ENCODE results near the gene TOP1. TPM values are rescaled to one million over a fixed set of nuclear protein-coding genes. Genes with fewer than 3 reads are reported as not detected.

TOP1 gene
- total RNA-seq, 1 experiment from 2014 or later, result 125 TPM

GRCh38 chr20:41169162-41169690 lies 140.6 kb downstream of the TOP1 start:
- POLR2A ChIA-PET (ENCODE audit: low non-redundant PET), result no interaction called here
- H3K36me3 ChIP-seq (ENCODE audit: insufficient read depth, low read length, poor library complexity, severe bottlenecking), result peaks cover 82% of the 10 kb centered on the region

GRCh38 chr20:41169791-41170351 lies 141.2 kb downstream of the TOP1 start:
- BruUV-seq (replicated peaks), result no TSS peak
- no peak overlapping the region for H3K27ac ChIP-seq (ENCODE audit: low read depth, low read length, poor library complexity, severe bottlenecking)
- H3K9me3 ChIP-seq (ENCODE audit: low read depth, low read length, poor library complexity, severe bottlenecking), result no peaks in the 10 kb centered on the region
- no peaks in the 10 kb centered on the region for H3K4me1 ChIP-seq (ENCODE audit: insufficient read depth, low read length, poor library complexity, severe bottlenecking)
- no peak for DNase-seq (ENCODE audit: low spot score)
- TF ChIP-seq EZH2 (IDR thresholded peaks at IDR 0.05; ENCODE audit: borderline replicate concordance, low read depth, low read length, poor library complexity, severe bottlenecking), result no peak
- TF ChIP-seq CTCF (conservative IDR thresholded peaks at IDR 0.05; ENCODE audit: low read depth, low read length), result no peak
- intact Hi-C loops (cut with micrococcal nuclease; ENCODE audit: unreplicated experiment), result no loop called here
- H3K4me3 ChIP-seq (ENCODE audit: low read depth, low read length, poor library complexity, severe bottlenecking), result no peak overlapping the region
- peaks cover 82% of the 10 kb centered on the region for H3K36me3 ChIP-seq (ENCODE audit: insufficient read depth, low read length, poor library complexity, severe bottlenecking)
- POLR2A ChIA-PET (ENCODE audit: low non-redundant PET), result no interaction called here
- CTCF ChIA-PET, result interaction anchor here (0.5 to 1.0 kb wide), 2 partner anchors 63 to 188 kb away, joined by 3 to 5 read pairs; no protein-coding TSS in a partner anchor
- H3K27me3 ChIP-seq (replicated peaks; ENCODE audit: insufficient read depth, low read depth, low read length, poor library complexity), result no peaks in the 10 kb centered on the region

More at GRCh38 chr20:41169162-41169690, 140.6 kb downstream of the TOP1 start:
- BruUV-seq (replicated peaks), result no TSS peak
- Histone ChIP-seq H3K27me3 (replicated peaks; ENCODE audit: insufficient read depth, low read depth, low read length, poor library complexity) (no peaks in the 10 kb centered on the region), H3K9me3 (ENCODE audit: low read depth, low read length, poor library complexity, severe bottlenecking) (no peaks in the 10 kb centered on the region), H3K4me1 (ENCODE audit: insufficient read depth, low read length, poor library complexity, severe bottlenecking) (no peaks in the 10 kb centered on the region), H3K27ac (ENCODE audit: low read depth, low read length, poor library complexity, severe bottlenecking) (no peak overlapping the region), H3K4me3 (ENCODE audit: low read depth, low read length, poor library complexity, severe bottlenecking) (no peak overlapping the region)
- CTCF ChIA-PET, result no interaction called here
- DNase-seq (ENCODE audit: low spot score), result no peak
- intact Hi-C loops (cut with micrococcal nuclease; ENCODE audit: unreplicated experiment), result no loop called here
- TF ChIP-seq EZH2 (IDR thresholded peaks at IDR 0.05; ENCODE audit: borderline replicate concordance, low read depth, low read length, poor library complexity, severe bottlenecking) (no peak), CTCF (conservative IDR thresholded peaks at IDR 0.05; ENCODE audit: low read depth, low read length) (no peak)

GRCh38 chr20:41170386-41171105 lies 141.9 kb downstream of the TOP1 start:
- no peak overlapping the region for H3K27ac ChIP-seq (ENCODE audit: low read depth, low read length, poor library complexity, severe bottlenecking)
- no peak for DNase-seq (ENCODE audit: low spot score)
- ChIA-PET POLR2A (ENCODE audit: low non-redundant PET) (no interaction called here), CTCF (interaction anchor here (0.5 to 1.0 kb wide), 2 partner anchors 62 to 188 kb away, joined by 3 to 5 read pairs; no protein-coding TSS in a partner anchor)
- no TSS peak for BruUV-seq (replicated peaks)
- no peak overlapping the region for H3K4me3 ChIP-seq (ENCODE audit: low read depth, low read length, poor library complexity, severe bottlenecking)
- peaks cover 79% of the 10 kb centered on the region for H3K36me3 ChIP-seq (ENCODE audit: insufficient read depth, low read length, poor library complexity, severe bottlenecking)
- TF ChIP-seq CTCF (conservative IDR thresholded peaks at IDR 0.05; ENCODE audit: low read depth, low read length) (no peak), EZH2 (IDR thresholded peaks at IDR 0.05; ENCODE audit: borderline replicate concordance, low read depth, low read length, poor library complexity, severe bottlenecking) (no peak)
- H3K27me3 ChIP-seq (replicated peaks; ENCODE audit: insufficient read depth, low read depth, low read length, poor library complexity), result no peaks in the 10 kb centered on the region
- intact Hi-C loops (cut with micrococcal nuclease; ENCODE audit: unreplicated experiment), result no loop called here
- H3K4me1 ChIP-seq (ENCODE audit: insufficient read depth, low read length, poor library complexity, severe bottlenecking), result no peaks in the 10 kb centered on the region
- H3K9me3 ChIP-seq (ENCODE audit: low read depth, low read length, poor library complexity, severe bottlenecking), result no peaks in the 10 kb centered on the region
